ENCODE measurements around the gene SUCO.

DNA sequence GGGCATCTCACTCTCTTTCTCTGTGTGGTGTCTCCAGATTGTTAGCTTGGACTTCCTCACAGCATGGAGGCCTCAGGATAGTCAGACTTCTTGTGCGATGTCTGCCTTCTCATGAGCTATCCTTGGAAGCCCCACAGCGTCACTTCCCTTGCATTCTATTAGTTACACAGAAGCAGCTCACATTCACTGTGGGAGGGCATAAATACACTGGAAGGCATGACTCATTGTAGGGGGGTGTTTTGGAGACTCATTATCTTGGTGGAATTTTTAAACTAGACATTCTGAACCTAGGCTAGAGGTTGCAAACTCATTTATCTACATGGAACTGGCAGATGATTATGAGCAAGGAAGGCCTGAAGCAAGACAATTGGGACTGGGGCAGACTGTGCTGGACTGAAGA, 104.6 kb downstream of the SUCO start:
- TF ChIP-seq EZH2 (IDR thresholded peaks at IDR 0.05; ENCODE audit: insufficient read depth, poor library complexity, severe bottlenecking) (no peak), EZH2phosphoT487 (IDR thresholded peaks at IDR 0.05; ENCODE audit: insufficient read depth, low read depth) (no peak)
